ENCODE results near the gene KDM4C. TPM values are rescaled to one million over a fixed set of nuclear protein-coding genes. Genes with fewer than 3 reads are reported as not detected.
A peak's percentile ranks its signal among the peaks of the same experiment; 100 is the strongest.

KDM4C gene
- total RNA-seq, 1 experiment from 2014 or later: 7.1 TPM

DNA sequence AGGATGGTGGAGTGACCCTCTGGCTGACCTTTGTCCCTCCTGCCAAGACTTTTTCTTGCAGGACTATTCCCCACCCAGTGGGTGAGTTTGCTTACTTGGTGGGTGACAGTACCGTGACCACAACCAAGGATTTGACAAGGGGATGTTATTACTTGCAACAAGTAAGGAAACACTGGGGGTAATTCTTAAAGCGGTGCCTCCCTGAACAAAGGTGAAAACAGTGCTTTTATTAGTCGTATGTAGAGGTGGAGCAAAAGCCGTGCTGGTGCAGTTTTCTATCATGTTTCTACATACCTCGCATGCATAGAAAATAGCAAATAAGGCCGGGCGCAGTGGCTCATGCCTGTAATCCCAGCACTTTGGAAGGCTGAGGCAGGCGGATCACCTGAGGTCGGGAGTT lies 41.0 kb upstream of the KDM4C start:
- Histone ChIP-seq H3K27me3 (ENCODE audit: control insufficient read depth, insufficient read depth, low read length) (no peaks in the 10 kb centered on the region), H3K27ac (ENCODE audit: low read length) (no peak overlapping the region), H3K4me1 (ENCODE audit: control insufficient read depth, insufficient read depth, low read length) (no peaks in the 10 kb centered on the region), H3K36me3 (ENCODE audit: control insufficient read depth, insufficient read depth, low read length) (no peaks in the 10 kb centered on the region), H3K9me3 (ENCODE audit: control insufficient read depth, insufficient read depth, low read depth, low read length) (no peaks in the 10 kb centered on the region), H3K4me3 (ENCODE audit: low read depth in 2 of 2, low read length in 2 of 2) (peak overlapping the region in 1 of 2 experiments; percentile 55; a peak in 2 of 4 replicates)
- intact Hi-C loops (cut with micrococcal nuclease; ENCODE audit: unreplicated experiment) (no loop called here), in situ Hi-C loops (cut with HindIII; ENCODE audit: low pct_unique_long_range_greater_than_20kb, low sequenced_read_pairs) (no loop called here)
- DNase-seq (ENCODE audit: low read depth, low spot score): no peak
- ATAC-seq: no peak
- TF ChIP-seq SIN3A (IDR thresholded peaks at IDR 0.05; ENCODE audit: borderline replicate concordance, insufficient read depth, low read depth, low read length) (no peak), TCF7L2 (IDR thresholded peaks at IDR 0.05; ENCODE audit: low read depth, low read length) (no peak), POLR2AphosphoS5 (IDR thresholded peaks at IDR 0.05; ENCODE audit: low read depth, low read length) (no peak)
- TF ChIP-seq, protein P1, sequence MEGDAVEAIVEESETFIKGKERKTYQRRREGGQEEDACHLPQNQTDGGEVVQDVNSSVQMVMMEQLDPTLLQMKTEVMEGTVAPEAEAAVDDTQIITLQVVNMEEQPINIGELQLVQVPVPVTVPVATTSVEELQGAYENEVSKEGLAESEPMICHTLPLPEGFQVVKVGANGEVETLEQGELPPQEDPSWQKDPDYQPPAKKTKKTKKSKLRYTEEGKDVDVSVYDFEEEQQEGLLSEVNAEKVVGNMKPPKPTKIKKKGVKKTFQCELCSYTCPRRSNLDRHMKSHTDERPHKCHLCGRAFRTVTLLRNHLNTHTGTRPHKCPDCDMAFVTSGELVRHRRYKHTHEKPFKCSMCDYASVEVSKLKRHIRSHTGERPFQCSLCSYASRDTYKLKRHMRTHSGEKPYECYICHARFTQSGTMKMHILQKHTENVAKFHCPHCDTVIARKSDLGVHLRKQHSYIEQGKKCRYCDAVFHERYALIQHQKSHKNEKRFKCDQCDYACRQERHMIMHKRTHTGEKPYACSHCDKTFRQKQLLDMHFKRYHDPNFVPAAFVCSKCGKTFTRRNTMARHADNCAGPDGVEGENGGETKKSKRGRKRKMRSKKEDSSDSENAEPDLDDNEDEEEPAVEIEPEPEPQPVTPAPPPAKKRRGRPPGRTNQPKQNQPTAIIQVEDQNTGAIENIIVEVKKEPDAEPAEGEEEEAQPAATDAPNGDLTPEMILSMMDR (IDR thresholded peaks at IDR 0.05): no peak
- TF ChIP-seq, protein P2, sequence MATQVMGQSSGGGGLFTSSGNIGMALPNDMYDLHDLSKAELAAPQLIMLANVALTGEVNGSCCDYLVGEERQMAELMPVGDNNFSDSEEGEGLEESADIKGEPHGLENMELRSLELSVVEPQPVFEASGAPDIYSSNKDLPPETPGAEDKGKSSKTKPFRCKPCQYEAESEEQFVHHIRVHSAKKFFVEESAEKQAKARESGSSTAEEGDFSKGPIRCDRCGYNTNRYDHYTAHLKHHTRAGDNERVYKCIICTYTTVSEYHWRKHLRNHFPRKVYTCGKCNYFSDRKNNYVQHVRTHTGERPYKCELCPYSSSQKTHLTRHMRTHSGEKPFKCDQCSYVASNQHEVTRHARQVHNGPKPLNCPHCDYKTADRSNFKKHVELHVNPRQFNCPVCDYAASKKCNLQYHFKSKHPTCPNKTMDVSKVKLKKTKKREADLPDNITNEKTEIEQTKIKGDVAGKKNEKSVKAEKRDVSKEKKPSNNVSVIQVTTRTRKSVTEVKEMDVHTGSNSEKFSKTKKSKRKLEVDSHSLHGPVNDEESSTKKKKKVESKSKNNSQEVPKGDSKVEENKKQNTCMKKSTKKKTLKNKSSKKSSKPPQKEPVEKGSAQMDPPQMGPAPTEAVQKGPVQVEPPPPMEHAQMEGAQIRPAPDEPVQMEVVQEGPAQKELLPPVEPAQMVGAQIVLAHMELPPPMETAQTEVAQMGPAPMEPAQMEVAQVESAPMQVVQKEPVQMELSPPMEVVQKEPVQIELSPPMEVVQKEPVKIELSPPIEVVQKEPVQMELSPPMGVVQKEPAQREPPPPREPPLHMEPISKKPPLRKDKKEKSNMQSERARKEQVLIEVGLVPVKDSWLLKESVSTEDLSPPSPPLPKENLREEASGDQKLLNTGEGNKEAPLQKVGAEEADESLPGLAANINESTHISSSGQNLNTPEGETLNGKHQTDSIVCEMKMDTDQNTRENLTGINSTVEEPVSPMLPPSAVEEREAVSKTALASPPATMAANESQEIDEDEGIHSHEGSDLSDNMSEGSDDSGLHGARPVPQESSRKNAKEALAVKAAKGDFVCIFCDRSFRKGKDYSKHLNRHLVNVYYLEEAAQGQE (IDR thresholded peaks at IDR 0.05; ENCODE audit: insufficient read depth in 1 of 2, low read depth in 2 of 2, low read length in 1 of 2): no peak
- BruUV-seq (replicated peaks): no TSS peak
- ChIA-PET POLR2A (no interaction called here), CTCF (no interaction called here)

DNA sequence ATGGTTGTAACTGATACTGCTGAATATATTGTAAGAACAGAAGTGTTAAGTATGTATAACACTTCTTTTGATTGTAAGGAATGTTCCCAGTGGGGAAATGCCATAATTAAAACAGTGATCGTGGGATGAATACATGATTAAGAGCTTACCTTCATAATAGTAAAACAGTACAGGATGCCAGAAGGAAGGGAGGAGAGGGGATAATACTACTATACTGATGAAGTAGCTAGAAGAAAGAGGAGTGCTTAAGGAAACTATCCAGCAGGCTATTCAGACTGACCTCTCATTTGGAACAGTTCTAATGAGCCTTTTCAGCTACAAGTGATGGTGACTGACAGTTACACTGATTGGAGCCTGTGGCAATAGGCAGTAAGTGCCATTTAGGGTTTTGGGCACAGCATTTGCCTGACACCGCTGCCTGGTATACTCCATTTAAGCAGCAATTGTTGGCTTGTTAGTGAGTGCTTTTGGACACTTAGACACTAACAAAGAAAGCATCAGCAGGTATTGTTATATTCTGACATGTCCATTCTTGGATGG lies 33.8 kb upstream of the KDM4C start:
- intact Hi-C loops (cut with micrococcal nuclease; ENCODE audit: unreplicated experiment) (no loop called here), in situ Hi-C loops (cut with HindIII; ENCODE audit: low pct_unique_long_range_greater_than_20kb, low sequenced_read_pairs) (no loop called here)
- ChIA-PET POLR2A (no interaction called here), CTCF (no interaction called here)
- H3K4me1 ChIP-seq (ENCODE audit: control insufficient read depth, insufficient read depth, low read length): no peaks in the 10 kb centered on the region
- ATAC-seq: no peak
- DNase-seq (ENCODE audit: low read depth, low spot score): no peak
- no peaks in the 10 kb centered on the region for H3K27me3 ChIP-seq (ENCODE audit: control insufficient read depth, insufficient read depth, low read length)
- no peak overlapping the region for H3K4me3 ChIP-seq (ENCODE audit: low read depth in 2 of 2, low read length in 2 of 2)
- BruUV-seq (replicated peaks): no TSS peak
- no peaks in the 10 kb centered on the region for H3K36me3 ChIP-seq (ENCODE audit: control insufficient read depth, insufficient read depth, low read length)
- TF ChIP-seq, protein P2 (IDR thresholded peaks at IDR 0.05; ENCODE audit: insufficient read depth in 1 of 2, low read depth in 2 of 2, low read length in 1 of 2): no peak
- TF ChIP-seq, protein P1 (IDR thresholded peaks at IDR 0.05): no peak
- TF ChIP-seq POLR2AphosphoS5 (IDR thresholded peaks at IDR 0.05; ENCODE audit: low read depth, low read length) (no peak), TCF7L2 (IDR thresholded peaks at IDR 0.05; ENCODE audit: low read depth, low read length) (no peak), SIN3A (IDR thresholded peaks at IDR 0.05; ENCODE audit: borderline replicate concordance, insufficient read depth, low read depth, low read length) (no peak)
- no peaks in the 10 kb centered on the region for H3K9me3 ChIP-seq (ENCODE audit: control insufficient read depth, insufficient read depth, low read depth, low read length)
- H3K27ac ChIP-seq (ENCODE audit: low read length): no peak overlapping the region
